Trophoblast cell (in vitro differentiated cells and primary cell): Measurements from ENCODE around the gene SEH1L.

Source experiments
- DNase-seq, 2 donors: peaks; one replicate each; pipeline ENCODE4 v3.0.0-alpha.2; 2016
- H2AFZ ChIP-seq: 2 replicates; pipeline ENCODE4 v1.6.1; 2013; ENCODE audit warnings: low read length, moderate library complexity, mild to moderate bottlenecking; ENCODE audit not compliant: insufficient read depth, poor library complexity
- H2AK5ac ChIP-seq: 2 replicates; pipeline ENCODE4 v1.6.1; 2013; ENCODE audit warnings: mild to moderate bottlenecking, low read length
- H2BK120ac ChIP-seq: 2 replicates; pipeline ENCODE4 v1.6.1; 2013; ENCODE audit warnings: low read length, mild to moderate bottlenecking, moderate library complexity; ENCODE audit not compliant: insufficient read depth, poor library complexity
- H2BK12ac ChIP-seq: 2 replicates; pipeline ENCODE4 v1.6.1; 2013; ENCODE audit warnings: mild to moderate bottlenecking, low read length, moderate library complexity
- H2BK5ac ChIP-seq: 2 replicates; pipeline ENCODE4 v1.6.1; 2013; ENCODE audit warnings: low read length, low read depth, moderate library complexity, mild to moderate bottlenecking; ENCODE audit not compliant: poor library complexity
- H3K14ac ChIP-seq: 2 replicates; pipeline ENCODE4 v1.6.1; 2013; ENCODE audit warnings: mild to moderate bottlenecking, low read length
- H3K18ac ChIP-seq: 2 replicates; pipeline ENCODE4 v1.6.1; 2013; ENCODE audit warnings: mild to moderate bottlenecking, low read length
- H3K23ac ChIP-seq: 2 replicates; pipeline ENCODE4 v1.6.1; 2013; ENCODE audit warnings: low read length
- H3K27ac ChIP-seq: 2 replicates; pipeline ENCODE4 v1.5.1; 2013; ENCODE audit warnings: low read depth, mild to moderate bottlenecking, inconsistent platforms, low read length, moderate library complexity
- H3K27me3 ChIP-seq: 2 replicates; pipeline ENCODE4 v1.6.1; 2013; ENCODE audit warnings: inconsistent platforms, mild to moderate bottlenecking, low read length, moderate library complexity; ENCODE audit not compliant: insufficient read depth
- H3K36me3 ChIP-seq, 2 experiments: 1 replicate in 1 of 2; 2 replicates in 1 of 2; pipeline ENCODE4 v1.6.1; 2013; ENCODE audit warnings: low read length in 2 of 2, mild to moderate bottlenecking in 2 of 2, moderate library complexity in 1 of 2; ENCODE audit not compliant: insufficient read depth in 2 of 2, control insufficient read depth in 1 of 2
- H3K4ac ChIP-seq: 2 replicates; pipeline ENCODE4 v1.6.1; 2013; ENCODE audit warnings: low read depth, mild to moderate bottlenecking, low read length, moderate library complexity
- H3K4me1 ChIP-seq, 2 experiments: 1 replicate in 1 of 2; 2 replicates in 1 of 2; pipeline ENCODE4 v1.6.1; 2013; ENCODE audit warnings: low read length in 2 of 2, mild to moderate bottlenecking in 2 of 2, moderate library complexity in 1 of 2; ENCODE audit not compliant: insufficient read depth in 2 of 2, control insufficient read depth in 1 of 2
- H3K4me2 ChIP-seq: 2 replicates; pipeline ENCODE4 v1.6.1; 2013; ENCODE audit warnings: inconsistent platforms, mild to moderate bottlenecking, low read length, moderate library complexity
- H3K4me3 ChIP-seq: 2 replicates; pipeline ENCODE4 v1.5.1; 2013; ENCODE audit warnings: mild to moderate bottlenecking, low read depth, low read length, inconsistent platforms
- H3K79me1 ChIP-seq: one replicate; pipeline ENCODE4 v1.6.1; 2013; ENCODE audit warnings: low read length
- H3K79me2 ChIP-seq: 2 replicates; pipeline ENCODE4 v1.6.1; 2013; ENCODE audit warnings: low read length, mild to moderate bottlenecking; ENCODE audit not compliant: control insufficient read depth, insufficient read depth, poor library complexity
- H3K9ac ChIP-seq: 2 replicates; pipeline ENCODE4 v1.6.1; 2013; ENCODE audit warnings: mild to moderate bottlenecking, low read length
- H3K9me3 ChIP-seq: 2 replicates; pipeline ENCODE4 v1.6.1; 2013; ENCODE audit warnings: low read depth, mild to moderate bottlenecking, control low read depth, inconsistent platforms, low read length; ENCODE audit not compliant: insufficient read depth
- H4K12ac ChIP-seq: 2 replicates; pipeline ENCODE4 v1.6.1; 2013; ENCODE audit warnings: low read depth, mild to moderate bottlenecking, low read length, moderate library complexity
- H4K8ac ChIP-seq: 2 replicates; pipeline ENCODE4 v1.6.1; 2013; ENCODE audit warnings: low read depth, mild to moderate bottlenecking, low read length, moderate library complexity
- H4K91ac ChIP-seq: one replicate; pipeline ENCODE4 v1.6.1; 2013; ENCODE audit warnings: low read depth, mild to moderate bottlenecking, low read length, moderate library complexity
- WGBS: extraction: QIAGEN DNeasy Blood & Tissue Kit; methylation state at CpG from one replicate; pipeline ENCODE4 v1.1.7; 2013; ENCODE audit warnings: missing lambda C conversion rate; ENCODE audit not compliant: insufficient read length, insufficient coverage; ENCODE audit errors: extremely low coverage; 5-methylcytosine and 5-hydroxymethylcytosine counted together

The SEH1L gene

GRCh38 chr18:12958478-12958877 is 10.7 kb downstream of the SEH1L start:
- Histone ChIP-seq H3K14ac (no peak overlapping the region), H2BK120ac (no peak overlapping the region), H3K36me3 (peaks cover 12 to 17% of the 10 kb centered on the region in 2 experiments), H3K23ac (no peak overlapping the region), H3K27me3 (no peaks in the 10 kb centered on the region), H3K4me2 (no peak overlapping the region), H3K27ac (no peak overlapping the region), H4K8ac (no peak overlapping the region), H2BK12ac (no peak overlapping the region), H4K12ac (no peak overlapping the region), H3K4me3 (no peak overlapping the region), H2AK5ac (no peak overlapping the region), H3K18ac (no peak overlapping the region), H3K9me3 (peaks cover 2% of the 10 kb centered on the region), H3K79me1 (no peaks in the 10 kb centered on the region), H4K91ac (no peak overlapping the region), H3K4me1 (peaks cover 2 to 3% of the 10 kb centered on the region in 2 experiments), H3K9ac (no peak overlapping the region), H3K79me2 (no peaks in the 10 kb centered on the region), H3K4ac (no peak overlapping the region), H2AFZ (no peak overlapping the region), H2BK5ac (no peak overlapping the region)
- no peak for DNase-seq
- no CpG with 5 or more reads among the region's 3 CpGs for WGBS

- WGBS = 100% methylated on average over 1 of the region's 2 CpGs
Measured at GRCh38 chr18:12960395-12960794, 12.6 kb downstream of the SEH1L start.

GRCh38 chr18:12960853-12961397 is 13.1 kb downstream of the SEH1L start:
- Histone ChIP-seq H3K36me3 (peaks cover 13 to 20% of the 10 kb centered on the region in 2 experiments), H2BK120ac (no peak overlapping the region), H3K9ac (no peak overlapping the region), H4K12ac (no peak overlapping the region), H2BK5ac (no peak overlapping the region), H3K4me1 (peaks cover 2 to 3% of the 10 kb centered on the region in 2 experiments), H3K4me2 (no peak overlapping the region), H2BK12ac (no peak overlapping the region), H3K27ac (no peak overlapping the region), H3K27me3 (no peaks in the 10 kb centered on the region), H4K91ac (no peak overlapping the region), H3K18ac (no peak overlapping the region), H3K14ac (no peak overlapping the region), H3K79me1 (no peaks in the 10 kb centered on the region), H3K79me2 (no peaks in the 10 kb centered on the region), H4K8ac (no peak overlapping the region), H3K4ac (no peak overlapping the region), H3K4me3 (no peak overlapping the region), H2AK5ac (no peak overlapping the region), H2AFZ (no peak overlapping the region), H3K9me3 (peaks cover 2% of the 10 kb centered on the region), H3K23ac (peak overlapping the region; percentile 46)
- no CpG with 5 or more reads among the region's 6 CpGs for WGBS
- DNase-seq = peak in 1 of 2 donors; percentile 17

More at GRCh38 chr18:12960395-12960794, 12.6 kb downstream of the SEH1L start:
- Histone ChIP-seq H2BK12ac (no peak overlapping the region), H3K27me3 (no peaks in the 10 kb centered on the region), H4K12ac (no peak overlapping the region), H3K9ac (no peak overlapping the region), H3K14ac (no peak overlapping the region), H3K4me2 (no peak overlapping the region), H4K8ac (no peak overlapping the region), H3K23ac (no peak overlapping the region), H2BK120ac (no peak overlapping the region), H3K18ac (no peak overlapping the region), H2AK5ac (no peak overlapping the region), H2AFZ (no peak overlapping the region), H3K79me2 (no peaks in the 10 kb centered on the region), H3K4ac (no peak overlapping the region), H3K79me1 (no peaks in the 10 kb centered on the region), H3K4me1 (peaks cover 2 to 3% of the 10 kb centered on the region in 2 experiments), H3K36me3 (peaks cover 14 to 20% of the 10 kb centered on the region in 2 experiments), H3K9me3 (peaks cover 2% of the 10 kb centered on the region), H4K91ac (no peak overlapping the region), H3K4me3 (no peak overlapping the region), H2BK5ac (no peak overlapping the region), H3K27ac (no peak overlapping the region)
- no peak for DNase-seq

- Histone ChIP-seq H3K9ac (no peak overlapping the region), H3K4me2 (no peak overlapping the region), H3K9me3 (peaks cover 2% of the 10 kb centered on the region), H3K14ac (no peak overlapping the region), H3K23ac (no peak overlapping the region), H2AFZ (no peak overlapping the region), H3K18ac (no peak overlapping the region), H2AK5ac (no peak overlapping the region), H3K27ac (no peak overlapping the region), H3K79me1 (no peaks in the 10 kb centered on the region), H3K4ac (no peak overlapping the region), H2BK120ac (no peak overlapping the region), H2BK12ac (no peak overlapping the region), H3K4me3 (no peak overlapping the region), H3K79me2 (no peaks in the 10 kb centered on the region), H4K8ac (no peak overlapping the region), H3K27me3 (no peaks in the 10 kb centered on the region), H3K36me3 (peaks cover 15 to 18% of the 10 kb centered on the region in 2 experiments), H4K12ac (no peak overlapping the region), H2BK5ac (no peak overlapping the region), H4K91ac (no peak overlapping the region), H3K4me1 (peaks cover 2 to 3% of the 10 kb centered on the region in 2 experiments)
- WGBS = no CpG with 5 or more reads among the region's 1 CpG
- DNase-seq = no peak
Measured at GRCh38 chr18:12963069-12963468, 15.3 kb downstream of the SEH1L start.
